Measurements from ENCODE around the gene NOP53.
"Not testable (repeated sequence)": the region's sequence is repeated elsewhere in the genome, so short reads cannot be mapped to it uniquely, and the experiment has no call there.

The NOP53 gene

GRCh38 chr19:47777245-47778048, 32.1 kb downstream of the NOP53 start:
- DNase-seq (ENCODE audit: low read depth in 3 of 3): not testable (repeated sequence)

DNA sequence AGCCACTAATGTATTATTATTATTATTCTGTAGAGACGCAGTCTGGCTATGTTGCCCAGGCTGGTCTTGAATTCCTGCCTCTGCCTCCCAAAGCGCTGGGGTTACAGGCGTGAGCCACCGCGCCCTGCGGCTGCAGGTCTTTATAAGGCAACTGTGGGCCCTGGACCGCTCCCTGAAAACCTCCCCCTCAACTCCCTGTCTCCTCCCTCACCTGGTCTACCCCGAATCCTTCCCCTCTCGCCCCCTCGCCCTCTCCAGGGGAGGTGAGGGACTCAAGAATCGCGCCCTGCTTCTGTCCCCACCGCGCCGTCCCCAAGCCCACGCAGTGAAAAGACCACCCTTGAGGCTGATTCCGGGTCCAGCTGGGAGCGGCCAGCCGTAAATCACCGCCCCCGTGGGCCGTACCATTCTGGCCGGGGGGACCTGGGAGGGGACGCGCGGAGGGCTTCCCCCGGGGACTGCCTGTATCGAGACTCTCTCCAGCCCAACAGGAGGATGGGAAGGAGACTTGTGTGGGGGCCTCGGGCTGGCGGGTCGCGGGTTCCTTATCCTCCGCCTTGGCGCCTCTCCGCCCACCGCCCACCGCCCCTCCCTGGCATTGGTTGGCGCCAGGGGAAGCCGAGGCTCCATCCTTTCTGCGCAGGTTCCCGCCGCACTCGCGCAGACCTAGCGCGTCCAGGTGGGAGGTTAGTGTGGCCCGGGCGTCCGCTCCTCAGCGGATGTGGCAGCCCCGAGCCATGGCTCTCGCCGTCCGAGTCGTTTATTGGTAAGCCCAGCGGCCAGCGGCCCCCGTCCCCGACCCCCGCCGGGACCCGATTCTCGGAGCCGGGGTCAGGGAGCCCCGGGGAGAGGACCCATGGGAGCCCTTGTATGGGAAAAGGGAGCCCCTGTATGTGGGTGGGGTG, 33.0 kb downstream of the NOP53 start, which contains the start of gene SELENOW:
Gene SELENOW (plus strand): TSS at position 655 of the 905 bp plus-strand sequence. CDS start 83 bp downstream, at position 738.
- DNase-seq (ENCODE audit: low read depth in 3 of 3): peak; percentile 57 to 73 (median 57)

DNA sequence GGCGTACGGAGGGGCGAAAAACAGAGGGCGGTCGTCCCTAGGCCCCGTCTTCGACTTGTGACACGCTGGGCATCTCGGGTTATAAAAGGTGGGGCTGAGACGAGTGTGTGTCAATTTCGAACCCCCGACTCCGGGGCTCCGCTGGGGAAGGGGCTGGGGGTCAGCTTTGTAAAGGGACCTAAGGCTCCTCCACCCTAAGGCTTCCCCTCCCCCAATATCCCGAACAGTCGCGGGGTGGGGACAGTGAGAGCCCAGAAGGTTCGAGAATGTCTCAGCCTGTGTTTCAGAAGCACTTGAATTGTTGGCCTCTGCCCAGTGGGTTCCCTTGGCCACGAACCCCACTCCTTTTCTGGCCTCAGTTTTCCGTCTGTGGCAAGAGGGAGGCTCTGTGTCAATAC, 33.6 kb downstream of the NOP53 start:
- no peak for DNase-seq (ENCODE audit: low read depth in 3 of 3)

DNA sequence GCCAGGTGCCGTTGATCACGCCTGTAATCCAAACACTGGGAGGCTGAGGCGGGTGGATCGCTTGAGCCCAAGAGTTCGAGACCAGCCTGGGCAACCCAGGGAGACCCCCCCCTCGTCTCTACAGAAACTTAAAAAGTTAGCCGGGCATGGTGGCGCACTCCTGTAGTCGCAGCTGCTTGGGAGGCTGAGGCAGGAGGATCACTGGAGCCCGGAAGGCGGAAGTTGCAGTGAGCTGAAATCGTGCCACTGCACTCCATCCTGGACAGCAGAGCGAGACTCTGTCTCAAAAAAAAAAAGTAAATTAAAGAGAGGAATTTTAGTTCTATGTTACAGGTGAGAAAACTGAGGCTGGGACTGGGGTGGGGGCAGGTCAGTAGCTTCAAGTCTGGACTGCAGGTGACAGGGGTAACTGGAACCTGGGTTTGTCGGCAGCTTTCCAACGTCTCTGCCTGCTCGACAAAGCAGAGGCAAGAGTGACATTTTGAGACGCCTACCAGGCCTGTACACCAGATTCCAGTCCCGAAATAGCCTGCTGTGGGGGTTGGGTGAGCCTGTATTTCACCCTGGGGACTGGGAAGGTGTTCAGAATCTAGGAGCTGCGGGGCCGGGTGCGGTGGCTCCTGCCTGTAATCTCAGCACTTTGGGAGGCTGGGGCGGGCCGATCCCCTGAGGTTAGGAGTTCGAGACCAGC, 34.3 kb downstream of the NOP53 start:
- no peak for DNase-seq (ENCODE audit: low read depth in 3 of 3)

GRCh38 chr19:47780215-47780551, 34.8 kb downstream of the NOP53 start:
- DNase-seq (ENCODE audit: low read depth in 3 of 3): no peak

- DNase-seq (ENCODE audit: low read depth in 3 of 3): no peak
These were observed 36.4 kb downstream of the NOP53 start for GRCh38 chr19:47781590-47782262.

- no peak for DNase-seq (ENCODE audit: low read depth in 3 of 3)
These were observed 41.2 kb downstream of the NOP53 start for GRCh38 chr19:47786566-47786965.

GRCh38 chr19:47787307-47787706, 42.0 kb downstream of the NOP53 start:
- DNase-seq (ENCODE audit: low read depth in 3 of 3): not testable (repeated sequence)

- DNase-seq (ENCODE audit: low read depth in 3 of 3): not testable (repeated sequence)
These were observed 44.5 kb downstream of the NOP53 start for GRCh38 chr19:47789811-47790210.

DNA sequence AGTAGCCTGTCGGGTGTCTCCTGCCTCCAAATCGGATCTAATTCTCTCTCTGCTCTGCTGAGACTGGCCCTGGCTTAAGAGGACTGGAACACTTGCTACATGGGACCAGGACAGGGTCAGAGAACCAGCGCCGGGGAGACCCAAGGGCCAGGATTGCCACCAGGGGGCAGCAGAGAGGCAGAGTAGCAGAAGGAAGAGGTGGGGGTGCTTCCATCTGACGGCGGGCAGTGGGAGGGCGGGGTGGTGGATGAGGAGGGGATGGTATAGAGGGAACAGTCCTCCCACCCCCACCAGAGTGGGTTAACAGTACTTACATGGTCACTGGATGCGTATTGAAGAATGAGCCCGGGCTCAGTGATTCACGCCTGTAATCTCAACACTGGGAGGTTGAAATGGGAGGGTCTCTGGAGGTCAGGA, 45.1 kb downstream of the NOP53 start:
- DNase-seq (ENCODE audit: low read depth in 3 of 3): peak; percentile 72 to 82 (median 79)

DNA sequence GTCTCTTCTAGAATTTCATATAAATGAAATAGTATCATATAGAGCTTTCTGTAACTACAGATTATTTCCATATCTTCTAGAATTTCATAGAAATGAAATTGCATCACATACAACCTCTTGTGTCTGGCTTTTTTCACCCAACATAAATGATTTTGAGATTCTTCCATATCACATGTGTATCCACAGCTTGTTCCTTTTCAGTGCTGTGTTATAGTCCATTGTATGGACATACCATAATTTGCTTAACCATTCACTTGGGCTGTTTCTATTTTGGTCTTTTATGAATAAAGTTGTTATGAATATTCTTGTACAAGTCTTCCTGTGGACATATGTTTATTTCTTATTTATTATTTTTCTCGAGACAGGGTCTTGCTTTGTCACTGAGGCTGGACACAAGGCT, 47.3 kb downstream of the NOP53 start:
- no peak for DNase-seq (ENCODE audit: low read depth in 3 of 3)

DNA sequence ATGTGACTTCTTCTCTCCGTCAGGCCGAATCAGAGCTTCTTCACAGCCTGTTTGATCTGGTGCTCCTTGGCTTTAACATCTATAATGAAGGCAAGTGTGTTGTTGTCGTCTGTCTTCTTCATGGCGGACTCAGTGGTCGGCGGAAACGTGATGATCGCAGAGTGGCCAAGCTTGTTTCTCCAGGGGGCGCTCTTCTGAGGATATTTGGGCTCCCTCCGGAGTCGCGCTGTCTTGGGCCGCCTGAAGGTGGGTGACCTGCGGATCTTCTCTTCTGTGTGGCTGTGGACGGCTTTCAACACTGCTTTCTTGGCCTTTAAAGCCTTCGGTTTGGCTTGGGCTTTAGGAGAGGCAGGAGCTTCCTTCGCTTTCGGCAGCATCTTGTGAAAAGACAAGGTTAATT, 49.2 kb downstream of the NOP53 start:
- no peak for DNase-seq (ENCODE audit: low read depth in 3 of 3)

GRCh38 chr19:47796785-47797184, 51.4 kb downstream of the NOP53 start:
- no peak for DNase-seq (ENCODE audit: low read depth in 3 of 3)

GRCh38 chr19:47797996-47798903, 52.9 kb downstream of the NOP53 start:
- DNase-seq (ENCODE audit: low read depth in 3 of 3): no peak

DNA sequence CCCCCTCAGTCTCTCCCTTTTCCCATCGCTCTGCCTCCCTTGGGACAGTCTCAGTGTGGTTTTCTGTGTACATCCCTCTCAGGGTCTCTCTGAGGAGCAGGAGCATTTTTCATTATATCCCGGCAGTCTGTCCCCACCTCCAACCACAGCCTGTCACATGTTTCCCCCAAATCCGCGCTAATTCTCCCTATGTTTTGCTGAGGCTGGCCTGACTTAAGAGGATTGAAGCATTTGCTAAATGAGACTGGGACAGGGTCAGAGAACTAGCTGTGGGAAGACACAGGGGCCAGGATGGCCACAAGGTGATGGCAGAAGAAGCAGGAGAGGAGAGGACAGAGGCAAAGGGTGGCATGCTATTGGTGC, 53.5 kb downstream of the NOP53 start:
- DNase-seq (ENCODE audit: low read depth in 3 of 3): no peak

GRCh38 chr19:47801270-47801669, 55.9 kb downstream of the NOP53 start:
- DNase-seq (ENCODE audit: low read depth in 3 of 3): no peak

GRCh38 chr19:47802521-47803043, 57.2 kb downstream of the NOP53 start:
- no peak for DNase-seq (ENCODE audit: low read depth in 3 of 3)

DNA sequence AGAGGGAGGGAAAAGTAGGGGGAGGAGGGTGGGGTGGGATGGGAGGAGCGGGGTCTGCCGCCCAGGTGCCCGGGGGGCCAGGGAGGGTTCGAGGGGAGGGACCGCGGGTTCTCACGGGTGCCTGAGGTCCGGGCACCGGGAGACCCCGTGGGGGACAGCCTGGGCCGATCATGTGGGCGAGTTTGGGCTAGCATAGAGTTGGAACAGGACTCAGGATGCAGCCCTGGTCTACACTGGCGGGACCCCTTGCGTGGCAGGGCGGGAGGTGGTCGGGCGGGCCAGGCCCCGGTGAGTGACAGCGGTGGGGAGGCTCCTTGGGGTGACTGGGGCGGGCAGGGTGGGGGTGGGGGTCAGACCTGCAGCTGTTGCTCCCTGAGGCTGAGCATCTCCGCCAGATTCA, 57.8 kb downstream of the NOP53 start:
- DNase-seq (ENCODE audit: low read depth in 3 of 3): not testable (repeated sequence)

- DNase-seq (ENCODE audit: low read depth in 3 of 3): not testable (repeated sequence)
These were observed 58.3 kb downstream of the NOP53 start for GRCh38 chr19:47803671-47804070.

- not testable (repeated sequence) for DNase-seq (ENCODE audit: low read depth in 3 of 3)
These were observed 59.1 kb downstream of the NOP53 start, which contains the start of gene TPRX1 for GRCh38 chr19:47804451-47804850. Gene TPRX1 (minus strand): TSS chr19:47804551. CDS start chr19:47804539, 12 bp downstream.
